ENCODE results near the gene HEATR3. TPM values are rescaled to one million over a fixed set of nuclear protein-coding genes. Genes with fewer than 3 reads are reported as not detected.

The HEATR3 gene
- total and polyA plus RNA-seq, 2 of the 13 experiments (the other 11 are each of a cell fraction or from before 2014, with no cell fraction given), result 22.4 to 52.4 TPM

GRCh38 chr16:50144211-50144610, 78.4 kb downstream of the HEATR3 start:
- ATAC-seq (no peak), FAIRE-seq (no peak), DNase-seq (ENCODE audit: low spot score) (no peak)
- H3K4me1 ChIP-seq (ENCODE audit: insufficient read depth, low read length), result peaks cover 24% of the 10 kb centered on the region
- peaks cover 0 to 14% of the 10 kb centered on the region in 2 experiments; a peak in 2 of 5 replicates for H3K27me3 ChIP-seq (ENCODE audit: control insufficient read depth in 1 of 2, insufficient read depth in 2 of 2, low read length in 2 of 2)
- no peaks in the 10 kb centered on the region for H3K9me3 ChIP-seq (ENCODE audit: low read length)
- intact Hi-C loops (cut with micrococcal nuclease; ENCODE audit: unreplicated experiment) (no loop called here), in situ Hi-C loops (cut with HindIII; ENCODE audit: extremely low pct_ligation_motif_present, low pct_unique_long_range_greater_than_20kb) (no loop called here)
- no peaks in the 10 kb centered on the region for H4K20me1 ChIP-seq (ENCODE audit: insufficient read depth, low read length)
- POLR2A ChIA-PET, result no interaction called here
- BruUV-seq (replicated peaks), result no TSS peak
- no peak overlapping the region for H2AFZ ChIP-seq (ENCODE audit: low read length)
- TF ChIP-seq ASH2L (IDR thresholded peaks at IDR 0.05; ENCODE audit: insufficient read length, low read depth, low read length), result no peak
- TF ChIP-seq SMAD9 (CRISPR knock-in tag; IDR thresholded peaks at IDR 0.05), result no peak
- TF ChIP-seq CHCHD3 (CRISPR knock-in tag; IDR thresholded peaks at IDR 0.05), result no peak
- TF ChIP-seq PREB (CRISPR knock-in tag; IDR thresholded peaks at IDR 0.05), result no peak
- no peak for TF ChIP-seq ZNF768 (CRISPR knock-in tag; IDR thresholded peaks at IDR 0.05)
- TF ChIP-seq ZNF124 (CRISPR knock-in tag; IDR thresholded peaks at IDR 0.05), result no peak
- TF ChIP-seq ZNF383 (CRISPR knock-in tag; IDR thresholded peaks at IDR 0.05; ENCODE audit: borderline replicate concordance), result no peak
- TF ChIP-seq IKZF4 (CRISPR knock-in tag; IDR thresholded peaks at IDR 0.05; ENCODE audit: borderline replicate concordance, low read depth, not compliant biosample characterization), result no peak
- TF ChIP-seq MEIS2 (CRISPR knock-in tag; IDR thresholded peaks at IDR 0.05), result no peak
- no peak for TF ChIP-seq ATF7-NPFF (CRISPR knock-in tag; IDR thresholded peaks at IDR 0.05; ENCODE audit: low read depth)
- no peak for TF ChIP-seq ZNF225 (CRISPR knock-in tag; IDR thresholded peaks at IDR 0.05)
- WGBS (ENCODE audit: low lambda C conversion rate), result 36% methylated on average over 2 of the region's 2 CpGs
- no peak overlapping the region for H3K27ac ChIP-seq (ENCODE audit: extremely low read length, insufficient read depth, low read length)
- no peak overlapping the region for H3K4me3 ChIP-seq (replicated peaks in 1 of 3; ENCODE audit: insufficient read depth in 1 of 3, low read depth in 2 of 3, low read length in 3 of 3)
- no peaks in the 10 kb centered on the region for H3K79me2 ChIP-seq (ENCODE audit: insufficient read depth, low read length)
- CTCF ChIA-PET (ENCODE audit: low intra/inter-chr PET ratio, low total read pairs), result no interaction called here
- H3K36me3 ChIP-seq (replicated peaks in 1 of 2; ENCODE audit: control insufficient read depth in 1 of 2, insufficient read depth in 2 of 2, low read length in 2 of 2), result no peaks in the 10 kb centered on the region
- H3K9ac ChIP-seq (ENCODE audit: insufficient read depth, low read depth, low read length), result no peak overlapping the region
- H3K4me2 ChIP-seq (ENCODE audit: low read depth, low read length), result no peak overlapping the region

Data from HepG2 (cell line).